ENCODE results near the gene ATP2B2.

Gene ATP2B2

DNA sequence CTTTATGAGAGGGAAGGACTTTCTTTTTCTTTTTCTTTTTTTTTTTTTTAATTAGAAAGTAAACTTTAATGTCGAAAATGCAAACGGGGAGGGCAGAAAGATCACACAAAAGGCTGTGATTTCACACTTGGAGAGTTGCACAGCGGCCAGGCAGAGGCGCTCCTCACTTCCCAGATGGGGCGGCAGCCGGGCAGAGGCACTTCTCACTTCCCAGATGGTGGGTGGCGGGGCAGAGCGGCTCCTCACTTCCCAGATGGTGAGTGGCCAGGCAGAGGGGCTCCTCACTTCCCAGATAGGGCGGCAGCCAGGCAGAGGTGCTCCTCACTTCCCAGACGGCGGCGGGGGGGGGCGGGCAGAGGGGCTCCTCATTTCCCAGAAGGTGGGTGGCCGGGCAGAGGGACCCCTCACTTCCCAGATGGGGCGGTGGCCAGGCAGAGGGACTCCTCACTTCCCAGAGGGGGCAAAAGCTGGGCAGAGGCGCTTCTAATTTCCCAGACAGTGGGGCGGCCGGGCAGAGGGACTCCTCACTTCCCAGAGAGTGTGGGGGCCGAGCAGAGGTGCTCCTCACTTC is 88.6 kb downstream of the ATP2B2 start:
- no peaks in the 10 kb centered on the region for H3K4me1 ChIP-seq (ENCODE audit: low read depth, poor library complexity, severe bottlenecking)
- no peak overlapping the region for H3K4me3 ChIP-seq (IDR thresholded peaks at IDR 0.05; ENCODE audit: insufficient read depth, low read depth, low read length)
- no peak overlapping the region for H2AFZ ChIP-seq (ENCODE audit: low read depth)
- H3K36me3 ChIP-seq (ENCODE audit: insufficient read depth), result no peaks in the 10 kb centered on the region
- TF ChIP-seq, protein P1, sequence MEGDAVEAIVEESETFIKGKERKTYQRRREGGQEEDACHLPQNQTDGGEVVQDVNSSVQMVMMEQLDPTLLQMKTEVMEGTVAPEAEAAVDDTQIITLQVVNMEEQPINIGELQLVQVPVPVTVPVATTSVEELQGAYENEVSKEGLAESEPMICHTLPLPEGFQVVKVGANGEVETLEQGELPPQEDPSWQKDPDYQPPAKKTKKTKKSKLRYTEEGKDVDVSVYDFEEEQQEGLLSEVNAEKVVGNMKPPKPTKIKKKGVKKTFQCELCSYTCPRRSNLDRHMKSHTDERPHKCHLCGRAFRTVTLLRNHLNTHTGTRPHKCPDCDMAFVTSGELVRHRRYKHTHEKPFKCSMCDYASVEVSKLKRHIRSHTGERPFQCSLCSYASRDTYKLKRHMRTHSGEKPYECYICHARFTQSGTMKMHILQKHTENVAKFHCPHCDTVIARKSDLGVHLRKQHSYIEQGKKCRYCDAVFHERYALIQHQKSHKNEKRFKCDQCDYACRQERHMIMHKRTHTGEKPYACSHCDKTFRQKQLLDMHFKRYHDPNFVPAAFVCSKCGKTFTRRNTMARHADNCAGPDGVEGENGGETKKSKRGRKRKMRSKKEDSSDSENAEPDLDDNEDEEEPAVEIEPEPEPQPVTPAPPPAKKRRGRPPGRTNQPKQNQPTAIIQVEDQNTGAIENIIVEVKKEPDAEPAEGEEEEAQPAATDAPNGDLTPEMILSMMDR (conservative IDR thresholded peaks at IDR 0.05; ENCODE audit: low read depth, low read length), result no peak
- no peak overlapping the region for H3K27ac ChIP-seq
- no peaks in the 10 kb centered on the region for H3K79me2 ChIP-seq (ENCODE audit: insufficient read depth, low read depth)
- H3K4me2 ChIP-seq, result no peak overlapping the region
- H4K20me1 ChIP-seq (ENCODE audit: insufficient read depth), result no peaks in the 10 kb centered on the region
- H3K27me3 ChIP-seq (ENCODE audit: insufficient read depth, low read depth), result peaks cover 4% of the 10 kb centered on the region; the same call in 1 of the 2 replicates
- H3K9ac ChIP-seq, result no peak overlapping the region

DNA sequence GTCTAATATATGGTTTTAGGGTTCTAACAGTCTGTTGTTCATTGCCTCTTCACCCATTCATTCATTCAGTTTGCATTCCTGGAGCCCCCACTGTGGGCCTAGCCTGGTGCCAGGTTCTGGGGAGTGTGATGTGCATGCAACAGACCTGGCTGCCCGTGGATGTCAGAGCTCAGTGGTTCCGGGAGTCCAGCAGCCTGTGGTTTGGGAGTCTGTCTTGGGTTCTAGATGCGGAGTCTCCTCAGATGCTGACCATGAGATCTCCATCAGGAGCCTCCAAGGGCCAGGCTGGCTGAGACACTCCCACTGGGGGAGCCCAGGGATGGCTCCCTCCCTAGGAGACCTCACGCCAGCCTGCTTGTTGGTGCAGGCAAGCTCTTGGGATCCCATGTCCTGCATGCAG is 92.3 kb downstream of the ATP2B2 start:
- Histone ChIP-seq H3K4me3 (IDR thresholded peaks at IDR 0.05; ENCODE audit: insufficient read depth, low read depth, low read length) (no peak overlapping the region), H3K27ac (no peak overlapping the region), H3K4me2 (no peak overlapping the region), H4K20me1 (ENCODE audit: insufficient read depth) (no peaks in the 10 kb centered on the region), H2AFZ (ENCODE audit: low read depth) (no peak overlapping the region), H3K79me2 (ENCODE audit: insufficient read depth, low read depth) (no peaks in the 10 kb centered on the region), H3K9ac (no peak overlapping the region), H3K4me1 (ENCODE audit: low read depth, poor library complexity, severe bottlenecking) (no peaks in the 10 kb centered on the region), H3K27me3 (ENCODE audit: insufficient read depth, low read depth) (peaks cover 4% of the 10 kb centered on the region; the same call in 1 of the 2 replicates), H3K36me3 (ENCODE audit: insufficient read depth) (no peaks in the 10 kb centered on the region)
- TF ChIP-seq, protein P1 (conservative IDR thresholded peaks at IDR 0.05; ENCODE audit: low read depth, low read length), result no peak

DNA sequence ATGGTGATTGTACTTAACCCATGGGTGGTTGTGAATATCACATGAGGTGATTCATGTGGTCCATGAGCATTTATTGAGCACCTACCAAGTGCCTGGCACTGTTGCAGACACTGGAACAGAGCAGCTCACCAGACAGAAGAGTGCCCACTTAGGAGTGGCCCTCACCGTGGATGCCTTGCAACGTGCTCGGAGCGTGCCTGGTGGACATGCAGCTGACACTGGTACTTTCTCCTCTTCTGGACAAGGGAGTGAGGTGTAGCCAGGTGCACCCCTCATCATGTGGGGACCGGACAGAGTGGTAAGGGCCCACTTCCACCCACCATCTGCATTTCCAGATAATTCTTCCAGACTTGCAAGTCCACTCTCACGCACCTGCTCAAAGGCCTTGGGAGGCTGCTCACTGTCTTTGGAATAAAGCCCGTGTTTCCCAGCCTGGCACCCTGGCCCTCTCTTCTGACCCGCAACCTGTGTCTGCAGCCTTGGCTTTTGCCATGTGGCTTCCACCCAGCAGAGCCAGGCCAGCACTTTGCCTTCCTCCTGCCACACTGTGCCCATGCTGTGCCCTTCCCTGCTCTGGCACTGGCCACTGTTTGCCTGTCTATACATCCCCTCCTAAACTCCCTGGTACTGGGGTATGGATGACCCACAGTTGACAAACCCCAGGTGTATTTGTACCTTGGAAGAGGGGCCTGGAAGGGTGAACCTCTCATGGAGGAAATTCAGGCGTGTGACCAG is 93.6 kb downstream of the ATP2B2 start:
- H3K27ac ChIP-seq, result no peak overlapping the region
- no peaks in the 10 kb centered on the region for H3K36me3 ChIP-seq (ENCODE audit: insufficient read depth)
- H3K9ac ChIP-seq, result no peak overlapping the region
- H3K4me2 ChIP-seq, result no peak overlapping the region
- no peaks in the 10 kb centered on the region for H4K20me1 ChIP-seq (ENCODE audit: insufficient read depth)
- H3K4me1 ChIP-seq (ENCODE audit: low read depth, poor library complexity, severe bottlenecking), result no peaks in the 10 kb centered on the region
- TF ChIP-seq, protein P1 (conservative IDR thresholded peaks at IDR 0.05; ENCODE audit: low read depth, low read length), result no peak
- H2AFZ ChIP-seq (ENCODE audit: low read depth), result no peak overlapping the region
- H3K4me3 ChIP-seq (IDR thresholded peaks at IDR 0.05; ENCODE audit: insufficient read depth, low read depth, low read length), result no peak overlapping the region
- peaks cover 4% of the 10 kb centered on the region; the same call in 1 of the 2 replicates for H3K27me3 ChIP-seq (ENCODE audit: insufficient read depth, low read depth)
- H3K79me2 ChIP-seq (ENCODE audit: insufficient read depth, low read depth), result no peaks in the 10 kb centered on the region

DNA sequence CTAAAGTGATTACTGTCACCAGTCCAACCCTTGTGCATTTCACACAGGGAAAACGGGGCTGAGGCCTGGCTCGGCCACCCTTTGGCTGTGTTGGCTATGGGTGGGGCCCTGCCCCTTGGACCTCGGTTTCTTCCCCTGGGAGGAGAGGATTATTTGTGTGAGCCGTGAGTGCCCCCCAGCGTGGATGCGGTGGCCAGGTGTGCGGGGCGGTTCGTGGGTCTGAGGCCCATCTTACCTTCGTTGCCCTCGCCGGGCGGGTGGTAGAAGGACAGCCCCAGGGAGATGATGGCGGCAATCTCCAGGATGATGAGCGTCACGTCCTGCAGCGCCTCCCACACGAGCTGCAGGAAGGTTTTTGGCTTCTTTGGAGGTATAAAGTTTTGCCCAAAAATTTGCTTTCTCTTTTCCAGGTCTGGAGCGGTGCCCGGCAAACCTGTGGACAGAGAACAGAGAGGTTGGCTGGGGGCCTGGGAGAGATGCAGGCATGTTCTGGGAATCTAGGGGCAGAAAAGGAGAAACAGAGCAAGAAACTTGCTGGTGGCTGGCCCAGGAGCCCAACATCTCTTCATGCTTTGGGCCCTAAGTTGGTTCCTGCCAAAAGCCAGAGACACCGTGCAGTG is 94.9 kb downstream of the ATP2B2 start:
- Histone ChIP-seq H3K9ac (no peak overlapping the region), H4K20me1 (ENCODE audit: insufficient read depth) (no peaks in the 10 kb centered on the region), H3K4me3 (IDR thresholded peaks at IDR 0.05; ENCODE audit: insufficient read depth, low read depth, low read length) (no peak overlapping the region), H3K27me3 (ENCODE audit: insufficient read depth, low read depth) (no peaks in the 10 kb centered on the region), H3K36me3 (ENCODE audit: insufficient read depth) (no peaks in the 10 kb centered on the region), H3K79me2 (ENCODE audit: insufficient read depth, low read depth) (no peaks in the 10 kb centered on the region), H3K4me1 (ENCODE audit: low read depth, poor library complexity, severe bottlenecking) (no peaks in the 10 kb centered on the region), H3K4me2 (no peak overlapping the region), H3K27ac (no peak overlapping the region), H2AFZ (ENCODE audit: low read depth) (no peak overlapping the region)
- TF ChIP-seq, protein P1 (conservative IDR thresholded peaks at IDR 0.05; ENCODE audit: low read depth, low read length), result no peak
